Endodermal cell (in vitro differentiated cells): ENCODE results near the gene SLC22A17. TPM values are rescaled to one million over a fixed set of nuclear protein-coding genes. Genes with fewer than 3 reads are reported as not detected.

Source experiments
- DNase-seq: peaks from one replicate; pipeline ENCODE4 v3.0.0-alpha.2; 2017
- H3K27ac ChIP-seq: 2 replicates; pipeline ENCODE4 v1.5.1; 2013; ENCODE audit warnings: mild to moderate bottlenecking, low read depth, low read length, moderate library complexity
- H3K27me3 ChIP-seq: 2 replicates; pipeline ENCODE4 v1.6.1; 2013; ENCODE audit warnings: mild to moderate bottlenecking, low read length, moderate library complexity; ENCODE audit not compliant: insufficient read depth, control insufficient read depth, poor library complexity, severe bottlenecking
- H3K36me3 ChIP-seq: 2 replicates; pipeline ENCODE4 v1.7.0; 2013; ENCODE audit warnings: mild to moderate bottlenecking, low read length, moderate library complexity; ENCODE audit not compliant: control insufficient read depth, insufficient read depth
- H3K4me1 ChIP-seq: one replicate; pipeline ENCODE4 v1.7.0; 2013; ENCODE audit warnings: low read length; ENCODE audit not compliant: control insufficient read depth, insufficient read depth
- H3K4me3 ChIP-seq: 2 replicates; pipeline ENCODE4 v1.5.1; 2013; ENCODE audit warnings: mild to moderate bottlenecking, low read length, moderate library complexity
- H3K9ac ChIP-seq: 2 replicates; pipeline ENCODE4 v1.6.1; 2013; ENCODE audit warnings: mild to moderate bottlenecking, low read length, moderate library complexity; ENCODE audit not compliant: poor library complexity, severe bottlenecking; ENCODE audit errors: extremely low read depth
- H3K9me3 ChIP-seq: 2 replicates; pipeline ENCODE4 v1.6.1; 2013; ENCODE audit warnings: mild to moderate bottlenecking, low read length, moderate library complexity; ENCODE audit not compliant: control insufficient read depth
- H3K27ac Mint-ChIP-seq: 2 replicates; pipeline ENCODE4 v1.8.0; 2020; ENCODE audit warnings: mixed read lengths
- H3K27me3 Mint-ChIP-seq: 2 replicates; pipeline ENCODE4 v1.8.0; 2021; ENCODE audit warnings: mild to moderate bottlenecking, mixed read lengths; ENCODE audit not compliant: insufficient read depth
- H3K36me3 Mint-ChIP-seq: 2 replicates; pipeline ENCODE4 v1.8.0; 2020; ENCODE audit warnings: low read depth, mixed read lengths
- H3K4me1 Mint-ChIP-seq: 2 replicates; pipeline ENCODE4 v1.8.0; 2020; ENCODE audit warnings: mixed read lengths
- H3K4me3 Mint-ChIP-seq: 2 replicates; pipeline ENCODE4 v1.8.0; 2020; ENCODE audit warnings: mild to moderate bottlenecking, moderate library complexity, mixed read lengths
- H3K9me3 Mint-ChIP-seq: 2 replicates; pipeline ENCODE4 v1.8.0; 2020; ENCODE audit warnings: mild to moderate bottlenecking, mixed read lengths
- CTCF ChIP-seq: fragments of 200-600 bp; sonication (generic); conservative IDR thresholded peaks from 2 replicates; pipeline ENCODE4 v1.5.0; 2021; ENCODE audit warnings: antibody characterized with exemption, mild to moderate bottlenecking
- WGBS, 2 experiments: methylation state at CpG; one replicate each; pipeline versions ENCODE4 v1.1.5 to v1.1.7; 2013; ENCODE audit warnings: missing lambda C conversion rate in 2 of 2, mixed read lengths in 1 of 2; ENCODE audit not compliant: insufficient coverage in 1 of 2, insufficient read length in 1 of 2; 5-methylcytosine and 5-hydroxymethylcytosine counted together
- total RNA-seq, 2 donors: library from RNA; stranded (reverse); fragmentation: NEBNext Ultra II Directional in 1 of 2; extraction: Animal tissue kit (Norgen Biotek cat#: 25700) in 1 of 2; gene quantifications; 2 replicates in 1 of 2; 3 replicates in 1 of 2; pipeline ENCODE4 v1.2.1, GENCODE V29; 2021

SLC22A17 gene
- total RNA-seq, 2 donors from 2014 or later = 49.9 to 89.0 TPM

GRCh38 chr14:23344481-23344880 lies 8.2 kb downstream of the SLC22A17 start:
- H3K9me3 ChIP-seq = peaks cover 36% of the 10 kb centered on the region
- Mint-ChIP-seq H3K9me3 (peaks cover 28% of the 10 kb centered on the region), H3K4me3 (no peak overlapping the region), H3K36me3 (peaks cover 6% of the 10 kb centered on the region), H3K27ac (no peak overlapping the region), H3K27me3 (peaks cover 2% of the 10 kb centered on the region), H3K4me1 (peaks cover 23% of the 10 kb centered on the region)
- no peak overlapping the region for H3K9ac ChIP-seq
- H3K4me1 ChIP-seq = peaks cover 19% of the 10 kb centered on the region
- H3K4me3 ChIP-seq = peak overlapping the region; percentile 61
- DNase-seq = peak; percentile 10
- H3K27me3 ChIP-seq = no peaks in the 10 kb centered on the region
- no peaks in the 10 kb centered on the region for H3K36me3 ChIP-seq
- peak; percentile 33 for TF ChIP-seq CTCF
- H3K27ac ChIP-seq = no peak overlapping the region
- 91% methylated on average over 3 of the region's 3 CpGs; no CpG with 5 or more reads in 1 of the 2 experiments for WGBS, 2 experiments

- no peak overlapping the region for H3K27ac Mint-ChIP-seq
- WGBS, 2 experiments = 88 to 92% methylated on average over 1 of the region's 1 CpG
- H3K9me3 ChIP-seq = peaks cover 68% of the 10 kb centered on the region
- H3K4me1 ChIP-seq = peaks cover 3% of the 10 kb centered on the region
- H3K27me3 ChIP-seq = no peaks in the 10 kb centered on the region
- H3K4me3 Mint-ChIP-seq = no peak overlapping the region
- H3K36me3 Mint-ChIP-seq = peaks cover 6% of the 10 kb centered on the region
- H3K27me3 Mint-ChIP-seq = peaks cover 30% of the 10 kb centered on the region
- TF ChIP-seq CTCF = no peak
- peaks cover 5% of the 10 kb centered on the region for H3K4me1 Mint-ChIP-seq
- no peak overlapping the region for H3K27ac ChIP-seq
- no peak overlapping the region for H3K9ac ChIP-seq
- H3K36me3 ChIP-seq = no peaks in the 10 kb centered on the region
- DNase-seq = no peak
- peaks cover 59% of the 10 kb centered on the region for H3K9me3 Mint-ChIP-seq
- H3K4me3 ChIP-seq = peak overlapping the region; percentile 26
Measured at GRCh38 chr14:23339506-23340268, 13.0 kb downstream of the SLC22A17 start.

GRCh38 chr14:23335623-23336022 lies 17.1 kb downstream of the SLC22A17 start:
- H3K4me3 ChIP-seq = no peak overlapping the region
- TF ChIP-seq CTCF = no peak
- Mint-ChIP-seq H3K27me3 (peaks cover 32% of the 10 kb centered on the region), H3K27ac (no peak overlapping the region), H3K9me3 (peaks cover 41% of the 10 kb centered on the region), H3K36me3 (peaks cover 6% of the 10 kb centered on the region), H3K4me1 (no peaks in the 10 kb centered on the region), H3K4me3 (no peak overlapping the region)
- no peaks in the 10 kb centered on the region for H3K36me3 ChIP-seq
- H3K9me3 ChIP-seq = peaks cover 43% of the 10 kb centered on the region
- 86 to 97% methylated on average over 5 of the region's 5 CpGs for WGBS, 2 experiments
- H3K4me1 ChIP-seq = no peaks in the 10 kb centered on the region
- DNase-seq = no peak
- H3K27me3 ChIP-seq = no peaks in the 10 kb centered on the region
- H3K9ac ChIP-seq = no peak overlapping the region
- H3K27ac ChIP-seq = no peak overlapping the region
